BLaER1 treated with 17β-estradiol and CSF1 and Interleukin-3, amounts not matched to agents 10 nM and 100 nM (cell line): Measurements from ENCODE around the gene AGPAT3.

ENCODE experiments used
- H3K27ac ChIP-seq, 11 experiments: shearing (Covaris generic); formaldehyde crosslinking; 2 replicates each; pipeline ENCODE4 v1.8.1; 2022
- H3K27me3 ChIP-seq, 11 experiments: shearing (Covaris generic); formaldehyde crosslinking; 2 replicates each; pipeline ENCODE4 v1.8.1; 2022
- H3K36me3 ChIP-seq, 11 experiments: shearing (Covaris generic); formaldehyde crosslinking; 2 replicates each; pipeline ENCODE4 v1.8.1; 2022
- H3K4me1 ChIP-seq, 10 experiments: shearing (Covaris generic); formaldehyde crosslinking; 2 replicates each; pipeline ENCODE4 v1.8.1; 2022
- H3K4me2 ChIP-seq, 11 experiments: shearing (Covaris generic); formaldehyde crosslinking; 2 replicates each; pipeline ENCODE4 v1.8.1; 2022
- H3K4me3 ChIP-seq, 10 experiments: shearing (Covaris generic); formaldehyde crosslinking; 2 replicates each; pipeline ENCODE4 v1.8.1; 2022
- H3K9ac ChIP-seq, 11 experiments: shearing (Covaris generic); formaldehyde crosslinking; 2 replicates each; pipeline ENCODE4 v1.8.1; 2022
- H3K9me3 ChIP-seq, 11 experiments: shearing (Covaris generic); formaldehyde crosslinking; replicated peaks in 1 of 11; 2 replicates each; pipeline ENCODE4 v1.8.1; 2022
- H4K20me1 ChIP-seq, 11 experiments: shearing (Covaris generic); formaldehyde crosslinking; 2 replicates each; pipeline ENCODE4 v1.8.1; 2022
- Cebpa-rat ChIP-seq, 11 experiments: shearing (Covaris generic); IDR thresholded peaks; 2 replicates each; pipeline ENCODE4 v1.8.1; 2022

Gene AGPAT3

DNA sequence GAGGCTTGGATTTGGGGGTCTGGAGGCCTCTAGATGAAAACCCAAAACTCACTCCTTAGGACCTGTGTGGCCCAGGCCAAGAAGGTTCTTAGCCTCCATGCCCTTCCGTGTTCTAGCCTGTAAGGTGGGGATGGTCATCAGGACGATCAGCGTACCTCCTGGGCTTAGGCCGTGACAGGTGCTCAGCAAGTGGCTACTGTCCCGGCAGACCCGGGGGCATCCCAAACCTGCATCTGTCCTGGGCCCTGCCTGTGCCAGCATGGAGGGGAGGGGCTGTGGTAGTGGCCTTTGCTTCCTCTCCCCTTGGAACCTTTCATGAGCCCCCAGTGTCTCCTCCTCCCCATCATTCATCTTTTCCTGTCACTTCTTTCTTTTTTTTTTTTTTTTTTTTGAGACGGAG, 124.4 kb downstream of the AGPAT3 start:
- peaks cover 0 to 15% (median 0%) of the 10 kb centered on the region in 11 experiments; a peak in 8 of 22 replicates for H4K20me1 ChIP-seq
- peaks cover 7 to 29% (median 25%) of the 10 kb centered on the region in 11 experiments; a peak in 20 of 22 replicates for H3K27me3 ChIP-seq
- no peaks in the 10 kb centered on the region for H3K9me3 ChIP-seq
- no peaks in the 10 kb centered on the region for H3K36me3 ChIP-seq
- H3K4me1 ChIP-seq, result peaks cover 0 to 21% (median 16%) of the 10 kb centered on the region in 10 experiments; a peak in 15 of 20 replicates
- H3K4me2 ChIP-seq, result no peak overlapping the region
- H3K9ac ChIP-seq, result no peak overlapping the region
- TF ChIP-seq Cebpa-rat (IDR thresholded peaks at IDR 0.05), result no peak
- H3K4me3 ChIP-seq, result no peak overlapping the region
- no peak overlapping the region for H3K27ac ChIP-seq

DNA sequence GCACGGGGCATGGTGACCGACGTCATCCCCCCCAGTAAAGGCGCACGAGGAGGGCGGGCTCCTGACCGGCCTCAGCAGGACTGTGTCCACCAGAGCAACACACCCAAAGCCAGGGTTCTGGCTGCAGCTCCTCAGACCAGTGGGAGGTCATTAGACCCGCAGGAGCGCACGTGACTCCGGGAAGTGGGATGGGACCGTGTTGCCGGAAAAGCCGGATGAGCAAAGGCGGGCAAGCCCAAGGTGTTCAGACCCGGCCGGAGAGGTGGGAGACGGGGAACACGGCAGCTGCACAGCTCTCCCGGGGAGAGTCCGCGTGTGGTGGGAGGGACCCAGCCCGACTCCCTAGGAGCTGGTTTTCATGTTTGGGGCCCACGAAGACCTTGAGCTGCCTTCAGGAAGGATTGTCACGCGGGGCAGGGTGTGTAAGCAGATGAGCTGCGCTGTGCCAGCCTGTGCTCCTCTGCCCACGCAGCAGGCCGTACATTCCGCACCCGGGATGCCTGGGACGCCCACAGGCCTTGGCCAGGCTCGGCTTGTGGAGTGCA, 126.5 kb downstream of the AGPAT3 start:
- Histone ChIP-seq H3K4me3 (no peak overlapping the region), H3K9ac (no peak overlapping the region), H3K27me3 (peaks cover 0 to 11% (median 7%) of the 10 kb centered on the region in 11 experiments; a peak in 11 of 22 replicates), H3K27ac (no peak overlapping the region), H4K20me1 (peaks cover 0 to 7% (median 0%) of the 10 kb centered on the region in 11 experiments; a peak in 4 of 22 replicates), H3K9me3 (0 out of 22 replicates have a peak, but pooled peaks cover 0 to 3% (median 0%) of the 10 kb centered on the region in 11 experiments), H3K4me1 (0 out of 20 replicates have a peak, but pooled peaks cover 0 to 4% (median 0%) of the 10 kb centered on the region in 10 experiments), H3K36me3 (no peaks in the 10 kb centered on the region), H3K4me2 (no peak overlapping the region)
- TF ChIP-seq Cebpa-rat (IDR thresholded peaks at IDR 0.05), result no peak

- H3K9me3 ChIP-seq, result 0 out of 22 replicates have a peak, but pooled peaks cover 0 to 3% (median 0%) of the 10 kb centered on the region in 11 experiments
- no peak for TF ChIP-seq Cebpa-rat (IDR thresholded peaks at IDR 0.05)
Observed at GRCh38 chr21:43992121-43992520, 127.1 kb downstream of the AGPAT3 start.

DNA sequence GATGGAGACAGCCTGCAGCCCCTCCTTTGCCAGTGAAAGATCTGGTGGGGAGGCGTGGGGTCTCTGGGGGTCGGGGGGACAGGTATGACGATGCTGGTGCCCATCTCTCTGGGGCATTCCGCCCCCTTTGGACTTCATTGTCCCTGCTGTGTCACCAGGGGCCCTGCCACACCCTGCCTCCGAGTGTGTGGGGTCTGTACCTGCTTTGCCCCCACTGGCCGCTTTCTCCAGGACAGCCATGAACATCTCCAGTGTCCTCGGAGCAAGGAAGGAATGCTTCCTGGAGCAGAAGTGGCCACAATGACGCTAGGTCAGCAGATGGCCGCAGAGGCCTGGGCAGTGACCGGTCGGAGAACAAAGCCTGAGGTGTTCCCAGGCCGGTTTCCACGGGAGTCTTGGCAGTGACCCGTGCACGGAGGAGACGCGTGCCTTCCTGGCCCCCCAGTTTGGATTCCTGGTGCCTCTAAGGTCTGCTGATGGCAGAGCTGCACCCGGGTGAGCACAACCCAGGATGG, 128.5 kb downstream of the AGPAT3 start:
- Histone ChIP-seq H3K4me2 (no peak overlapping the region), H3K4me1 (no peaks in the 10 kb centered on the region), H3K9ac (no peak overlapping the region), H3K4me3 (no peak overlapping the region), H3K9me3 (peaks cover 0 to 10% (median 6%) of the 10 kb centered on the region in 11 experiments; a peak in 2 of 22 replicates), H3K27ac (no peak overlapping the region), H3K36me3 (no peaks in the 10 kb centered on the region), H3K27me3 (no peaks in the 10 kb centered on the region), H4K20me1 (peaks cover 0 to 3% (median 0%) of the 10 kb centered on the region in 11 experiments; a peak in 2 of 22 replicates)
- no peak for TF ChIP-seq Cebpa-rat (IDR thresholded peaks at IDR 0.05)

More at GRCh38 chr21:43992121-43992520, 127.1 kb downstream of the AGPAT3 start:
- Histone ChIP-seq H3K4me1 (no peaks in the 10 kb centered on the region), H3K9ac (no peak overlapping the region), H3K27me3 (peaks cover 0 to 5% (median 1%) of the 10 kb centered on the region in 11 experiments; a peak in 6 of 22 replicates), H3K27ac (no peak overlapping the region), H4K20me1 (peaks cover 0 to 4% (median 0%) of the 10 kb centered on the region in 11 experiments; a peak in 4 of 22 replicates), H3K36me3 (no peaks in the 10 kb centered on the region), H3K4me3 (no peak overlapping the region), H3K4me2 (no peak overlapping the region)

- H3K9me3 ChIP-seq, result peaks cover 0 to 10% (median 6%) of the 10 kb centered on the region in 11 experiments; a peak in 2 of 22 replicates
- H3K36me3 ChIP-seq, result no peaks in the 10 kb centered on the region
- no peaks in the 10 kb centered on the region; a peak in 1 of 22 replicates for H4K20me1 ChIP-seq
- H3K9ac ChIP-seq, result no peak overlapping the region
- TF ChIP-seq Cebpa-rat (IDR thresholded peaks at IDR 0.05), result no peak
- H3K4me1 ChIP-seq, result no peaks in the 10 kb centered on the region
- no peaks in the 10 kb centered on the region for H3K27me3 ChIP-seq
- no peak overlapping the region for H3K27ac ChIP-seq
- H3K4me3 ChIP-seq, result no peak overlapping the region
- no peak overlapping the region for H3K4me2 ChIP-seq
Observed at GRCh38 chr21:43994085-43994484, 129.1 kb downstream of the AGPAT3 start.

DNA sequence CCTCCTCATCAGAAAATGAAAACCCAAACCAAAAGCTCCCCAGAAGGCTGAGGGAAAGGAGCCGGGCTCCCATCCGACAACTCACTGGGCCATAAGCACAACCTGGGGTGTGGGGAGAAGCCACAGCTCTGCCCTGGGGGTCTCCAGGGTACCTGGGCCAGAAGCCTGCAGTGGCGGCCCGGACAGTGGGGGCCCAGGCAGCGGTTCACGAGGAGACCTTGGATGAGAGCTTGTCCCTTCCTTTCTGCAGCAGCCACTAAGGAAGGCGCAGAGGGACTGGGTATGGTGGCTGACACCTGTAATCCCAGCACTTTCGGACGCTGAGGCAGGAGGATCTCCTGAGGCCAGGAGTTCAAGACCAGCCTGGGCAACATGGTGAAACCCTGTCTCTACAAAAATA, 129.6 kb downstream of the AGPAT3 start:
- no peaks in the 10 kb centered on the region for H3K4me1 ChIP-seq
- no peak overlapping the region for H3K27ac ChIP-seq
- no peaks in the 10 kb centered on the region for H3K27me3 ChIP-seq
- no peak overlapping the region for H3K9ac ChIP-seq
- TF ChIP-seq Cebpa-rat (IDR thresholded peaks at IDR 0.05), result no peak
- peaks cover 0 to 10% (median 6%) of the 10 kb centered on the region in 11 experiments; a peak in 2 of 22 replicates for H3K9me3 ChIP-seq
- no peak overlapping the region for H3K4me3 ChIP-seq
- no peaks in the 10 kb centered on the region for H3K36me3 ChIP-seq
- no peak overlapping the region for H3K4me2 ChIP-seq
- no peaks in the 10 kb centered on the region for H4K20me1 ChIP-seq

DNA sequence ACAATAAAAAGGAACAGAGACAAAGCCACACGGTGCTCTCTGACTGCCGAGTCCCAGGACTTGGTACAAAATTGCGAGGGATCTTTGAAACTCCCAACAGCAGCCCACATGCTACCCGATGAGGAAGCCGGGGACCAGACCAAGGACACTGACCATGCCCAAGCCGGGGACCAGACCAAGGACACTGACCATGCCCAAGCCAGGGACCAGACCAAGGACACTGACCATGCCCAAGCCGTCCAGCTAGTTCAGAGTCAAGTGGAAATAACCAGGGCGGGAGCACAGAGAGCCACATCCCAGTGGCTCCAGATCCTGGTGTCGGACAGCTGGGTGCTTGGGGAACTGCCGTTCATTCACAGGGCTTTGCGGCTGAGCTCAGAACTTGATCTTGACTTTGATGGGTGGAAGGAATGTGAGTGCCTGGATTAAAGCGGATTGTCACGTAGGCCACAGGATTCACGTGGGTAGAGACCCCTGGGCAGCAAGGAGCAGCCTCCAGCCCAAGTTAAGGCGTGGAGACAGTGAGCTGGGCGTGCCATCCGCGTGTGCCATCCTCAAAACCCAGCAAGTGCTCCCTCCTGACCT, 130.6 kb downstream of the AGPAT3 start:
- no peak overlapping the region for H3K4me3 ChIP-seq
- no peaks in the 10 kb centered on the region for H4K20me1 ChIP-seq
- H3K27me3 ChIP-seq, result no peaks in the 10 kb centered on the region
- peaks cover 0 to 10% (median 6%) of the 10 kb centered on the region in 11 experiments; a peak in 2 of 22 replicates for H3K9me3 ChIP-seq
- no peak overlapping the region for H3K4me2 ChIP-seq
- peaks cover 0 to 6% (median 0%) of the 10 kb centered on the region in 10 experiments; a peak in 5 of 20 replicates for H3K4me1 ChIP-seq
- no peak overlapping the region for H3K27ac ChIP-seq
- no peak for TF ChIP-seq Cebpa-rat (IDR thresholded peaks at IDR 0.05)
- no peak overlapping the region for H3K9ac ChIP-seq
- H3K36me3 ChIP-seq, result no peaks in the 10 kb centered on the region

- Histone ChIP-seq H3K9me3 (peaks cover 0 to 10% (median 6%) of the 10 kb centered on the region in 11 experiments; a peak in 2 of 22 replicates), H3K27ac (no peak overlapping the region), H3K4me2 (no peak overlapping the region), H3K4me1 (peaks cover 0 to 8% (median 0%) of the 10 kb centered on the region in 10 experiments; a peak in 5 of 20 replicates), H3K36me3 (no peaks in the 10 kb centered on the region), H3K27me3 (no peaks in the 10 kb centered on the region), H3K9ac (no peak overlapping the region), H4K20me1 (no peaks in the 10 kb centered on the region), H3K4me3 (no peak overlapping the region)
- no peak for TF ChIP-seq Cebpa-rat (IDR thresholded peaks at IDR 0.05)
Observed at GRCh38 chr21:43997766-43998742, 133.0 kb downstream of the AGPAT3 start.
